Stimulated activated CD4-positive, alpha-beta T cell treated with anti-CD3 and anti-CD28 coated beads, Interleukin-2, amount 100 ng/mL, for 4 hours (primary cell): Measurements from ENCODE around the gene C9orf43.
A peak's percentile ranks its signal among the peaks of the same experiment; 100 is the strongest.
"Not testable (repeated sequence)": the region's sequence is repeated elsewhere in the genome, so short reads cannot be mapped to it uniquely, and the experiment has no call there.

ENCODE experiments used
- DNase-seq: peaks from one replicate; pipeline ENCODE4 v3.0.0-alpha.2; 2020; ENCODE audit warnings: low read depth

The C9orf43 gene

GRCh38 chr9:113410207-113410864 is at the start of gene C9orf43, which contains the start of gene POLE3:
Gene C9orf43 (plus strand): TSS chr9:113410747. CDS start chr9:113413494, 2,747 bp downstream.
Gene POLE3 (minus strand): TSS chr9:113410675. CDS start chr9:113410293, 382 bp downstream.
- peak; percentile 92 for DNase-seq

- no peak for DNase-seq
Measured at GRCh38 chr9:113361304-113362018, 49.1 kb upstream of the C9orf43 start.

GRCh38 chr9:113363336-113363735 is 47.2 kb upstream of the C9orf43 start:
- no peak for DNase-seq

- DNase-seq: no peak
Measured at GRCh38 chr9:113364951-113365350, 45.6 kb upstream of the C9orf43 start.

- DNase-seq: not testable (repeated sequence)
Measured at GRCh38 chr9:113365652-113366051, 44.9 kb upstream of the C9orf43 start.

- DNase-seq: no peak
Measured at GRCh38 chr9:113368348-113368981, 42.1 kb upstream of the C9orf43 start.

GRCh38 chr9:113368982-113369854 is 41.3 kb upstream of the C9orf43 start:
- no peak for DNase-seq

GRCh38 chr9:113369855-113370140 is 40.7 kb upstream of the C9orf43 start:
- no peak for DNase-seq

GRCh38 chr9:113370806-113371325 is 39.7 kb upstream of the C9orf43 start:
- DNase-seq: no peak

GRCh38 chr9:113372059-113372458 is 38.5 kb upstream of the C9orf43 start:
- DNase-seq: no peak

- DNase-seq: no peak
Measured at GRCh38 chr9:113373256-113373655, 37.3 kb upstream of the C9orf43 start.

- no peak for DNase-seq
Measured at GRCh38 chr9:113373676-113374392, 36.7 kb upstream of the C9orf43 start.

- no peak for DNase-seq
Measured at GRCh38 chr9:113375057-113376023, 35.2 kb upstream of the C9orf43 start.

- peak; percentile 69 for DNase-seq
Measured at GRCh38 chr9:113376634-113377567, 33.6 kb upstream of the C9orf43 start, which contains the start of gene HDHD3. Gene HDHD3 (minus strand): TSS chr9:113376986. CDS start chr9:113374354, 2,632 bp downstream.

- not testable (repeated sequence) for DNase-seq
Measured at GRCh38 chr9:113379094-113379828, 31.3 kb upstream of the C9orf43 start.

GRCh38 chr9:113379829-113380210 is 30.7 kb upstream of the C9orf43 start:
- not testable (repeated sequence) for DNase-seq

- DNase-seq: no peak
Measured at GRCh38 chr9:113380869-113381378, 29.6 kb upstream of the C9orf43 start.

GRCh38 chr9:113381441-113381840 is 29.1 kb upstream of the C9orf43 start:
- DNase-seq: not testable (repeated sequence)
